ENCODE data around the gene TPK1.

- no peak for TF ChIP-seq POLR2AphosphoS5 (IDR thresholded peaks at IDR 0.05; ENCODE audit: borderline replicate concordance, low read depth, low read length)
- no peak for TF ChIP-seq EZH2 (IDR thresholded peaks at IDR 0.05)
- TF ChIP-seq FOXP2 (optimal IDR thresholded peaks at IDR 0.05; ENCODE audit: control extremely low read depth, extremely low read length, insufficient read depth) = no peak
These were observed 98.9 kb downstream of the TPK1 start for GRCh38 chr7:144736880-144737493.
